ENCODE results near the gene TNRC6C. TPM values are rescaled to one million over a fixed set of nuclear protein-coding genes. Genes with fewer than 3 reads are reported as not detected.
A peak's percentile ranks its signal among the peaks of the same experiment; 100 is the strongest.

Gene TNRC6C
- total and polyA plus RNA-seq, 9 of the 15 experiments (the other 6 are each of a cell fraction or from before 2014, with no cell fraction given) = 0.20 to 4.9 (median 2.3) TPM

DNA sequence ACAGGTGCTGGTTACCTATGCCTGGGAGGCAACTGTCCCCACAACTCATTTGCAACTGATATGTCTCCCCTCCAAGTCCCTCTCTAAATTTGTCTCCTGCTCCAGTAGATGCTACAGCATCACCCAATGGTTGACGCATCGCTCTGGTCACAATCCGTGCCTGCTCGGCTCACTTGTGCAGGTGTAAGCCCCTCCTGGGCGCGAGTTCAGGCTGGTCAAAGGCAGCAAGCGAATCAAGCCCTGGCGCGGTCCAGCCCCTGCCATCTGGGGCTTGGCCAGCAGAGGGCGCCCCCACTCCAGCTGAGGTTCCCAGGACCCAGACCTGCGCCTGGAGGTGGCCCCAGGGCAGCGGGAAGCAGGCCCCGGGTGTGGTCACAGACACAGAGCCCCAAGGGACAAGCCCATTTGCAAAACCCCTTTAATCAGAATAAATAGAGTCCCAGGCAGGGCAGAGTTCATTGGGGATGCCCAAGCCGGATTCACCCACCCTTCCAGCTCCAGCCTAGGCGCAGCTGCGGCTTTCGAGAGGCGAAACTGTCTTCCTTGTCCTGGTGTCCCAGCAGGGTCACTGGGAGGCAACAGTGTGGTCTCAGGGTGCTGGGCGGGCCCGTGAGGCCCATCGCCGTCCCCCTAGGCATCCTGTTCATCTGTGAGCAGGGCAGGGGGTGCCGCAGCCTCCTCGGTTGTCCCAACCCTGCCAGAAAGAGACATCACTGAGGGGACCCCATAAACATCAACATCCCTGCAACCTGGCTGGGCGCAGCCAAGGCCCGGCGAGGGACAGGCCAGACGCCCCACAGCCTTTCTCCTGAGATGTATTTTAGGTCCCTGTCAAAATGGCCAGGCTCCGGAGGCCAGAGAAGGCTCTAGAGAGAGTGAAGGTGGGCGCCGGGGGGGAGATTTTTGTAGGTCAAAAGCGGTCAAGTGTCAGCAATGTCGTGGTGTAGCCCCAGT is 154.3 kb downstream of the TNRC6C start (continued):
- TF ChIP-seq ZNF140 (CRISPR knock-in tag; IDR thresholded peaks at IDR 0.05) (no peak), PCBP1 (IDR thresholded peaks at IDR 0.05; ENCODE audit: low read depth, low read length, poor library complexity, severe bottlenecking) (no peak), FOXM1 (IDR thresholded peaks at IDR 0.05; ENCODE audit: low read depth) (no peak), FOXM1 (CRISPR knock-in tag; IDR thresholded peaks at IDR 0.05; ENCODE audit: low read depth) (peak; percentile 35; the same call in 1 of the 2 replicates), ZFP1 (CRISPR knock-in tag; IDR thresholded peaks at IDR 0.05) (no peak), C11orf30 (IDR thresholded peaks at IDR 0.05; ENCODE audit: low read depth) (no peak), STAG1 (CRISPR knock-in tag; IDR thresholded peaks at IDR 0.05; ENCODE audit: borderline replicate concordance) (peak; percentile 84; the same call in 1 of the 2 replicates), TGIF2 (CRISPR knock-in tag; IDR thresholded peaks at IDR 0.05) (no peak), ZFP36 (IDR thresholded peaks at IDR 0.05; ENCODE audit: low read depth, low read length, partially characterized antibody) (no peak), LARP7 (IDR thresholded peaks at IDR 0.05) (no peak), RBM22 (IDR thresholded peaks at IDR 0.05; ENCODE audit: low read depth, low read length, poor library complexity, severe bottlenecking) (peak; percentile 13), ILF3 (IDR thresholded peaks at IDR 0.05; ENCODE audit: borderline replicate concordance) (no peak), HMG20B (CRISPR knock-in tag; IDR thresholded peaks at IDR 0.05) (no peak), SAFB2 (IDR thresholded peaks at IDR 0.05; ENCODE audit: borderline replicate concordance, low read depth, low read length, severe bottlenecking) (no peak), KAT7 (CRISPR knock-in tag; IDR thresholded peaks at IDR 0.05; ENCODE audit: borderline replicate concordance) (no peak), KAT8 (IDR thresholded peaks at IDR 0.05; ENCODE audit: low read depth) (no peak)
- TF ChIP-seq, protein P1, sequence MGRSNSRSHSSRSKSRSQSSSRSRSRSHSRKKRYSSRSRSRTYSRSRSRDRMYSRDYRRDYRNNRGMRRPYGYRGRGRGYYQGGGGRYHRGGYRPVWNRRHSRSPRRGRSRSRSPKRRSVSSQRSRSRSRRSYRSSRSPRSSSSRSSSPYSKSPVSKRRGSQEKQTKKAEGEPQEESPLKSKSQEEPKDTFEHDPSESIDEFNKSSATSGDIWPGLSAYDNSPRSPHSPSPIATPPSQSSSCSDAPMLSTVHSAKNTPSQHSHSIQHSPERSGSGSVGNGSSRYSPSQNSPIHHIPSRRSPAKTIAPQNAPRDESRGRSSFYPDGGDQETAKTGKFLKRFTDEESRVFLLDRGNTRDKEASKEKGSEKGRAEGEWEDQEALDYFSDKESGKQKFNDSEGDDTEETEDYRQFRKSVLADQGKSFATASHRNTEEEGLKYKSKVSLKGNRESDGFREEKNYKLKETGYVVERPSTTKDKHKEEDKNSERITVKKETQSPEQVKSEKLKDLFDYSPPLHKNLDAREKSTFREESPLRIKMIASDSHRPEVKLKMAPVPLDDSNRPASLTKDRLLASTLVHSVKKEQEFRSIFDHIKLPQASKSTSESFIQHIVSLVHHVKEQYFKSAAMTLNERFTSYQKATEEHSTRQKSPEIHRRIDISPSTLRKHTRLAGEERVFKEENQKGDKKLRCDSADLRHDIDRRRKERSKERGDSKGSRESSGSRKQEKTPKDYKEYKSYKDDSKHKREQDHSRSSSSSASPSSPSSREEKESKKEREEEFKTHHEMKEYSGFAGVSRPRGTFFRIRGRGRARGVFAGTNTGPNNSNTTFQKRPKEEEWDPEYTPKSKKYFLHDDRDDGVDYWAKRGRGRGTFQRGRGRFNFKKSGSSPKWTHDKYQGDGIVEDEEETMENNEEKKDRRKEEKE (IDR thresholded peaks at IDR 0.05; ENCODE audit: borderline replicate concordance in 1 of 2, control insufficient read depth in 1 of 2, low read depth in 2 of 2, low read length in 1 of 2) = no peak
- TF ChIP-seq, protein P2, sequence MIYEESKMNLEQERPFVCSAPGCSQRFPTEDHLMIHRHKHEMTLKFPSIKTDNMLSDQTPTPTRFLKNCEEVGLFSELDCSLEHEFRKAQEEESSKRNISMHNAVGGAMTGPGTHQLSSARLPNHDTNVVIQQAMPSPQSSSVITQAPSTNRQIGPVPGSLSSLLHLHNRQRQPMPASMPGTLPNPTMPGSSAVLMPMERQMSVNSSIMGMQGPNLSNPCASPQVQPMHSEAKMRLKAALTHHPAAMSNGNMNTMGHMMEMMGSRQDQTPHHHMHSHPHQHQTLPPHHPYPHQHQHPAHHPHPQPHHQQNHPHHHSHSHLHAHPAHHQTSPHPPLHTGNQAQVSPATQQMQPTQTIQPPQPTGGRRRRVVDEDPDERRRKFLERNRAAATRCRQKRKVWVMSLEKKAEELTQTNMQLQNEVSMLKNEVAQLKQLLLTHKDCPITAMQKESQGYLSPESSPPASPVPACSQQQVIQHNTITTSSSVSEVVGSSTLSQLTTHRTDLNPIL (CRISPR knock-in tag; IDR thresholded peaks at IDR 0.05) = no peak
- TF ChIP-seq, protein P3, sequence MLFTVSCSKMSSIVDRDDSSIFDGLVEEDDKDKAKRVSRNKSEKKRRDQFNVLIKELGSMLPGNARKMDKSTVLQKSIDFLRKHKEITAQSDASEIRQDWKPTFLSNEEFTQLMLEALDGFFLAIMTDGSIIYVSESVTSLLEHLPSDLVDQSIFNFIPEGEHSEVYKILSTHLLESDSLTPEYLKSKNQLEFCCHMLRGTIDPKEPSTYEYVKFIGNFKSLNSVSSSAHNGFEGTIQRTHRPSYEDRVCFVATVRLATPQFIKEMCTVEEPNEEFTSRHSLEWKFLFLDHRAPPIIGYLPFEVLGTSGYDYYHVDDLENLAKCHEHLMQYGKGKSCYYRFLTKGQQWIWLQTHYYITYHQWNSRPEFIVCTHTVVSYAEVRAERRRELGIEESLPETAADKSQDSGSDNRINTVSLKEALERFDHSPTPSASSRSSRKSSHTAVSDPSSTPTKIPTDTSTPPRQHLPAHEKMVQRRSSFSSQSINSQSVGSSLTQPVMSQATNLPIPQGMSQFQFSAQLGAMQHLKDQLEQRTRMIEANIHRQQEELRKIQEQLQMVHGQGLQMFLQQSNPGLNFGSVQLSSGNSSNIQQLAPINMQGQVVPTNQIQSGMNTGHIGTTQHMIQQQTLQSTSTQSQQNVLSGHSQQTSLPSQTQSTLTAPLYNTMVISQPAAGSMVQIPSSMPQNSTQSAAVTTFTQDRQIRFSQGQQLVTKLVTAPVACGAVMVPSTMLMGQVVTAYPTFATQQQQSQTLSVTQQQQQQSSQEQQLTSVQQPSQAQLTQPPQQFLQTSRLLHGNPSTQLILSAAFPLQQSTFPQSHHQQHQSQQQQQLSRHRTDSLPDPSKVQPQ (CRISPR knock-in tag; IDR thresholded peaks at IDR 0.05; ENCODE audit: borderline replicate concordance) = no peak
